K562 (cell line): Measurements from ENCODE around the gene NANS. TPM values are rescaled to one million over a fixed set of nuclear protein-coding genes. Genes with fewer than 3 reads are reported as not detected.

Source experiments
- ARID4B ChIP-seq: sonication (generic); formaldehyde crosslinking; IDR thresholded peaks from 2 replicates; pipeline ENCODE4 v1.8.0; 2022; ENCODE audit warnings: mild to moderate bottlenecking, missing genetic modification reagents
- BACH1 ChIP-seq: fragments of 200-800 bp; sonication (Bioruptor generic); IDR thresholded peaks from 2 replicates; pipeline ENCODE4 v1.6.1; 2016; ENCODE audit warnings: missing genetic modification characterization, missing compliant biosample characterization
- MTA3 ChIP-seq: fragments of 450-650 bp; formaldehyde crosslinking; IDR thresholded peaks from 2 replicates; pipeline ENCODE4 v1.6.1; 2017; ENCODE audit warnings: mild to moderate bottlenecking, borderline replicate concordance
- NFE2L1 ChIP-seq: fragments of 450-650 bp; IDR thresholded peaks from 2 replicates; pipeline ENCODE4 v1.6.1; 2016; ENCODE audit warnings: missing genetic modification characterization, low read depth, mild to moderate bottlenecking, missing compliant biosample characterization, moderate library complexity, borderline replicate concordance
- NFRKB ChIP-seq: fragments of 450-650 bp; IDR thresholded peaks from 2 replicates; pipeline ENCODE4 v1.6.1; 2016; ENCODE audit warnings: low read depth
- NONO ChIP-seq, 2 experiments: fragments of 200-400 bp in 1 of 2; fragments of 450-650 bp in 1 of 2; formaldehyde crosslinking in 1 of 2; IDR thresholded peaks; 2 replicates each; pipeline ENCODE4 v1.6.1; 2017; ENCODE audit warnings: low read depth in 2 of 2, mild to moderate bottlenecking in 2 of 2, moderate library complexity in 2 of 2, low read length in 1 of 2
- PHF21A ChIP-seq: fragments of 450-650 bp; IDR thresholded peaks from 2 replicates; pipeline ENCODE4 v1.6.1; 2017; ENCODE audit warnings: low read depth, borderline replicate concordance
- PML ChIP-seq: IDR thresholded peaks from 2 replicates; pipeline ENCODE4 v1.6.1; 2012; ENCODE audit warnings: low read length, inconsistent platforms
- POLR2AphosphoS2 ChIP-seq: IDR thresholded peaks from 2 replicates; pipeline ENCODE4 v1.6.1; 2012; ENCODE audit warnings: low read length, improper control_type of control experiment
- TEAD4 ChIP-seq, 2 experiments: sonication (generic) in 1 of 2; formaldehyde crosslinking in 1 of 2; IDR thresholded peaks; 2 replicates each; pipeline versions ENCODE4 v1.6.1 to v1.8.0; 2012 to 2022; ENCODE audit warnings: borderline replicate concordance in 1 of 2, inconsistent platforms in 1 of 2, low read length in 1 of 2, mild to moderate bottlenecking in 1 of 2, missing genetic modification reagents in 1 of 2
- U2AF1 ChIP-seq: fragments of 200-400 bp; formaldehyde crosslinking; optimal IDR thresholded peaks from 2 replicates; pipeline ENCODE3; 2017; ENCODE audit warnings: mild to moderate bottlenecking, low read depth, low read length, moderate library complexity
- ZBTB40 ChIP-seq, 2 experiments: fragments of 450-650 bp in 1 of 2; sonication (generic) in 1 of 2; formaldehyde crosslinking in 1 of 2; IDR thresholded peaks; 2 replicates each; pipeline versions ENCODE4 v1.7.1 to v1.9.0; 2016 to 2022; ENCODE audit warnings: inconsistent platforms in 1 of 2, mild to moderate bottlenecking in 1 of 2, missing genetic modification reagents in 1 of 2
- ZFX ChIP-seq: sonication (generic); formaldehyde crosslinking; IDR thresholded peaks from 2 replicates; pipeline ENCODE4 v1.8.0; 2022; ENCODE audit warnings: mild to moderate bottlenecking, missing genetic modification reagents, moderate library complexity
- ZNF436 ChIP-seq: fragments of 250-450, 450-650 bp; sonication (Bioruptor Pico); formaldehyde crosslinking; IDR thresholded peaks from 2 replicates; pipeline ENCODE4 v1.7.0; 2020; ENCODE audit warnings: mild to moderate bottlenecking
- polyA plus RNA-seq, 8 experiments: library from polyadenylated mRNA; depleted of rRNA in 4 of 8; stranded (reverse) in 5 of 8; unstranded in 3 of 8; fragments of >200 nt; fragmentation: Nextera tagmentation in 2 of 8; fragmentation: Illumina TruSeq in 1 of 8; extraction: Ambion mirVana in 2 of 8; extraction: Trizol in 1 of 8; gene quantifications; 2 replicates each; pipeline versions ENCODE4 v1.2.1 to v1.2.3, GENCODE V29; 2011 to 2014; ENCODE audit warnings: inconsistent platforms in 1 of 8, missing spikeins in 1 of 8
- total RNA-seq, 7 experiments: library from RNA; depleted of rRNA in 6 of 7; stranded (reverse); fragments of >200 nt in 6 of 7; fragmentation: Illumina TruSeq in 2 of 7; extraction: Trizol in 2 of 7; gene quantifications; 2 replicates each; pipeline versions ENCODE4 v1.2.1 to v1.2.3, GENCODE V29; 2011 to 2021; ENCODE audit warnings: low replicate concordance in 1 of 7

NANS gene
- total and polyA plus RNA-seq, 9 of the 15 experiments (the other 6 are each of a cell fraction or from before 2014, with no cell fraction given) = 37.1 to 181 (median 137) TPM

DNA sequence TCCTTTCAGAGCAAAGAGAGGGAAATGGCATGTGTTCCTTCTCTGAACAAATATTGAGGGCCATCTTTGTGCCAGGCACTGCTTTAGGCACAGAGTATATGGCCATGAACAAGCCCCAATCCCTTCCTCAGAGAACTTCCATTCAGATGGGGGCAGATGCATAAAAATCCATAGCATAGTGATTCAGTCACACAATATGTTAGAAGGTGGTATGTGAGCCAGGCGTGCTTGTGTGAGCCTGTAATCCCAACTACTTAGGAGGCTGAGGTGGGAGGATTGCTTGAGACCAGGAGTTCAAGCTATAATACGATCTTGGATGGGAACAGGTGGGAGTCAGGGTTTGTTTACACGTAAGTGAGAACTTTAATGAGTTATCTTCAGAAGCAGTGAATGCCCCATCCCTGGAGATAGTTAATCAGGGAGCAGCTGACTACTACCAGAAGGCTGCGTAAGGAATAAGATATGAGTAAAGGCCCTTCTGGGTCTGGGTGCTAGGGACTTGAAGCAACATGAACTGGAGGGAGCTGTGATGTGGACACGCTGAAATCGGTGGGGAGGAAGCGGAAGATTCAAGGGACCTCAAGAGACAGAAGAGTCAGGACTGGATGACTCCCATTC, 27.1 kb downstream of the NANS start (continued):
- TF ChIP-seq TEAD4 (IDR thresholded peaks at IDR 0.05; ENCODE audit: low read length) (peak; percentile 68), TEAD4 (CRISPR knock-in tag; IDR thresholded peaks at IDR 0.05; ENCODE audit: borderline replicate concordance) (no peak), PHF21A (no peak), NONO (IDR thresholded peaks at IDR 0.05; ENCODE audit: low read depth in 2 of 2, low read length in 1 of 2) (no peak), ZFX (no peak), PML (0 out of 2 replicates have a peak, but pooled peaks have one; percentile 48), MTA3 (no peak), NFE2L1 (tag) (no peak), ARID4B (CRISPR knock-in tag) (no peak), NFRKB (no peak), ZBTB40 (IDR thresholded peaks at IDR 0.05) (no peak), ZBTB40 (CRISPR knock-in tag; IDR thresholded peaks at IDR 0.05) (no peak), POLR2AphosphoS2 (0 out of 2 replicates have a peak, but pooled peaks have one; percentile 71), ZNF436 (CRISPR knock-in tag) (no peak), U2AF1 (no peak), BACH1 (no peak)
